Ovary (tissue), 3 donors: ENCODE results near the gene YAE1.

Experiments
- CTCF ChIP-seq, 3 donors: fragments of 450-650 bp in 2 of 3; fragments of 200-600 bp in 1 of 3; IDR thresholded peaks; one replicate each; pipeline versions ENCODE4 v1.5.1 to v1.8.0; 2016 to 2022; ENCODE audit warnings: antibody characterized with exemption in 3 of 3, mild to moderate bottlenecking in 1 of 3
- POLR2A ChIP-seq: fragments of 450-650 bp; IDR thresholded peaks from one replicate; pipeline ENCODE4 v1.6.1; 2017; ENCODE audit warnings: antibody characterized with exemption, mild to moderate bottlenecking, moderate library complexity
- donor health status: DM: no; HTN: no; CAD: no.

DNA sequence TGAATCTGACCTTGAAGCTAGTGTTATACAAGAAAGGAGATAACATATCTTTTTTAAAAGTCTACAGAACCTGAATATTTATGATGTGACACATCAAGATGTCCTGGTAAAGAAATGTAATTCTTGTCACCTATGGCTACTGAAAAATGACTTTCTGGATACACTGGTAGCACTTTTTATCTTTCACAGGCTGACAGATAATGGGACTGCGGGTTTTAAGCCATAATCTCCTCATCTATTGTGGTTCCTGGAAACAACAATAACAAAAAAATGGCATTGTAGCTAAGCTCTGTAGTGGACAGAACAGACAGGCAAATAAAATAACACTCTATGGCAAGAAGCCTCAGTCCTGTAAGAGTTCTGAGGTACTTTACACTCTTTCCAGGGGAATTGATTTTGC lies 31.6 kb upstream of the YAE1 start:
- no peak for TF ChIP-seq CTCF (IDR thresholded peaks at IDR 0.05)
- TF ChIP-seq POLR2A, result no peak
